DMS153 (cell line): Measurements from ENCODE around the gene SUV39H2.
"Not testable (repeated sequence)": the region's sequence is repeated elsewhere in the genome, so short reads cannot be mapped to it uniquely, and the experiment has no call there.

Experiments
- DNase-seq: peaks from one replicate; lab custom pipeline; 2025; lab: John Stamatoyannopoulos, UW

The SUV39H2 gene

GRCh38 chr10:14875941-14876340, 2.7 kb upstream of the SUV39H2 start:
- DNase-seq = no peak

- DNase-seq = no peak
Measured at GRCh38 chr10:14876764-14877163, 1.9 kb upstream of the SUV39H2 start.

DNA sequence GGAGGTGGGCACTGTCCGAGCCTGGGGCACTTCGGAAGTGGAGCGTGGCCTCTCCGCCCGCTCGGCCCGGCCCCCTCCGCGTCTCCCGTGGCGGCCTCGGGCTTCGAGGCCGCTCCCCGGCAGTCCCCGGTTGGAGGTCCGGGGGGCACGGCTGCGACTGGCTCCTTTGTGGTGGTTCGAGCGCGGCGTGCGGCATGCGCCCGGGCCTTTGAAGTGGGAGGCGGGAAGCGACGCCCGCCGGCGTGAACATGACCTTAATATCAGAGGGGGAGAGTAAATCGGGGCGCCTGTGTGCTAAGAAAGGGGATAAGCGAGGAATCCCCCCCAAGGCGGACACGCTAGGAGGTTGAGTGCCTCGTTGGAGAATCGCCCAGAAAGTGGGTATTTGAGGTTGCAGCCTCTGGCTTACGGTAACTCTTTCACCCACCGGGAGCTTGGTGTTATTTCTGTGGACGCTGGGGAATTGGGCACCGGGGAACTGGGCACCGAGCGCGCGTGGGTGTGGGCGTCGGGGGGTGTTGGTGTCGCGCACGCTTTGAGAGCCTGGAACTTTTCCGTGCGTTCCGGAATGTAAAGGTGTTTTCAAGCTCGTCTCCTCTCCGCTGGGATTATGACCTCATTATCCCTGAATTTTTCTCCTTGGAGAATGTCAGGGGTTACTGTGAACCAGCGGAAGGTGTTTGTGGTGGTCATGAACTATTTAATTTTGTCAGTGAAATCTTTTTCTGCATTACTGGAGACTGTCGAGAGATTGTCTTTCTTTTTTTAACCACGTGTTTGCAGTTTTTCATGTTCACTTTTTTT, 660 bp downstream of the SUV39H2 start:
- DNase-seq = no peak

GRCh38 chr10:14879928-14880193, 1.2 kb downstream of the SUV39H2 start:
- DNase-seq = no peak

GRCh38 chr10:14880229-14880628, 1.6 kb downstream of the SUV39H2 start:
- DNase-seq = no peak

GRCh38 chr10:14884082-14884481, 5.4 kb downstream of the SUV39H2 start:
- no peak for DNase-seq

- DNase-seq = no peak
Measured at GRCh38 chr10:14889318-14889717, 10.7 kb downstream of the SUV39H2 start.

DNA sequence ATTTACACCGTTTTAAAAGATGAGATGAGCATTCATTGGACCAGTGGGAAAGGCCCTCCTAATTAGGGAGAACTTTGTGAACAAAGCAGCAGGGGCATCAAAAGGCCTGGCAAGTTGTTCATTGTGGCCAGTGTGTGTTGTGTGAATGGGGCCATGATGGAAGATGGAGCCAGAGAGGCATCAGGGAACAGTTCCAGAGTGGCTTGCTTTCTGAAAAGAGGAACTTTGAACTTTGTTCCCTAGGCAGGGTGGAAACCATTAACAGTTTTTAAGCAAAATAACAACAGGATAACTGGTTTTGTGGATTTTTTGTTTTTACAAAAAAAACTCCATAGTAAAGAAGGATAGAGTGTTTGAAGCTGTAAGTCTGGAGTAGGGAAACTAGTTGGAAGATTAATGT, 12.5 kb downstream of the SUV39H2 start:
- DNase-seq = no peak

DNA sequence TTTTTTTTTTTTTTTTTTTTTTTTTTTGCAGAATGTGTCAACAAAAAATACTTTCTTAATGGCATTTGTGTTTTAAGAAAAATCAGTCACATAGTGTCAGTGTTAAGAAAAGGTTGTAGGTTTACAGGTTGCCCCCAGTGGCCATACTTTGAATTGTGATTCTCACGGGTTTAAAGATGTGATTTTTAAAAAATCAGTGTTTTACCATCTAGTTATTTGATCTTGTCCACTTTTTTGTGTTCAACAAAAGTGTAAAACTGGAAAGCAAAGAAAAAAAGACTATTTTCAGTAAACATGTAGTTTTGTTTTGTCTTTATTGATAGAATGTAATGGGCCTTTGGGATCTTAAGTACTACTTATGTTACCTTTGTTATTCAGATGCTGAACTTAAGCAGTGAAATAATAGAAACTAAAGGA, 25.7 kb downstream of the SUV39H2 start:
- DNase-seq = no peak

DNA sequence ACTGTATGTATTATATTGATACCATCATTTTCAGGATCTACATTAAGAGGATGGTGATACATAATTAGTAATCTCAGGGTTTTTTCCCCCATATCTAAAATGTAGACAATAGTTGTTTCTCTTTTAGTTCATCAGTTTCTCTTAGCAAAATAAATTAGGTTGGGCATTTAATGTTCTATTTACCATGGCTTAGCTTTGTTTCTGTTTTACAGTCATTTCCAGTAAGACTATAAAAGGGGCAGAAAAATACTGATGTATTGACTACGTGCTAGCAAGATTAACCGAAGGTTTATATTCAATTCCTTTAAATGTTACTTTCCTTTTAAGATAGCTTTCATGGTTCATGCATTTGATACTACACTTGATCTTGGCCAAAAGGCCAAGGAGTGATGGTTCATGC, 26.2 kb downstream of the SUV39H2 start:
- DNase-seq = no peak

GRCh38 chr10:14905890-14906289, 27.2 kb downstream of the SUV39H2 start:
- DNase-seq = no peak

- no peak for DNase-seq
Measured at GRCh38 chr10:14906765-14907164, 28.1 kb downstream of the SUV39H2 start.

DNA sequence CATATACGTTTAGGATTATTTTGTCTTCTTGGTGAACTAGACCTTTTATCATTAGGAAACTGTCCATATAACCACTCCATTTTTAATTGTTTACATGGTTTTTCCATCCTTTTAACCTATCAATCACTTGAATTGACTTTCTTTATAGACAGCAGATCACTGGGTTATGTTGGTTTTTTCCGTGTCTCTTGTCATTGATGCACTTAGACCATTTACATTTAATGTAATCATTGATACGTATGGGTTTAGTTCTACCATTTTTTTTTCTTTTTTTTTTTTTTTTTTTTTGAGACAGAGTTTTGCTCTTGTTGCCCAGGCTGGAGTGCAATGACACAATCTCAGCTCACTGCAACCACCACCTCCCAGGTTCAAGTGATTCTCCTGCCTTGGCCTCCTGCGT, 28.9 kb downstream of the SUV39H2 start:
- DNase-seq = not testable (repeated sequence)

DNA sequence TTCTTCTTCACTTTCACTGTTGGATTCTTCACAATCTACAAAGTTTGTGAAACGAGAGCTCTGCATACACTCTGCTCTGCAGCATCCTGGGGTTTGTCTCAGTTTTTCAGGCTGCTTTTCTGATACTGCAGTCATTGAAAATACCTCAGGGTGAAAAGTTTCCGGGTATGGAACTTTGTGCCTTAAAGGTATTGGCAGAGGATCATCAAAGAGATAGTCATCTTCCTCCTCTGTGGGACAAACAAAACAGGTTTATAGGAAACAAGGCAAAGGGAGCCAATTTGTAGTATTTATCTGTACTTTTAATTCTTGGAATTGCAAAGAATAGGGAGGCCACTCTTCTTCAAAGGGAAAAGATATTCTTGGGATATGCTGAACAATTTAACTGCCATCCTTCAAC, 30.4 kb downstream of the SUV39H2 start:
- no peak for DNase-seq

GRCh38 chr10:14910953-14911352, 32.3 kb downstream of the SUV39H2 start:
- DNase-seq = no peak

GRCh38 chr10:14911801-14912200, 33.1 kb downstream of the SUV39H2 start:
- no peak for DNase-seq

GRCh38 chr10:14916600-14916999, 37.9 kb downstream of the SUV39H2 start:
- DNase-seq = no peak

- DNase-seq = no peak
Measured at GRCh38 chr10:14917827-14918226, 39.2 kb downstream of the SUV39H2 start.

GRCh38 chr10:14918964-14919363, 40.3 kb downstream of the SUV39H2 start:
- DNase-seq = no peak

DNA sequence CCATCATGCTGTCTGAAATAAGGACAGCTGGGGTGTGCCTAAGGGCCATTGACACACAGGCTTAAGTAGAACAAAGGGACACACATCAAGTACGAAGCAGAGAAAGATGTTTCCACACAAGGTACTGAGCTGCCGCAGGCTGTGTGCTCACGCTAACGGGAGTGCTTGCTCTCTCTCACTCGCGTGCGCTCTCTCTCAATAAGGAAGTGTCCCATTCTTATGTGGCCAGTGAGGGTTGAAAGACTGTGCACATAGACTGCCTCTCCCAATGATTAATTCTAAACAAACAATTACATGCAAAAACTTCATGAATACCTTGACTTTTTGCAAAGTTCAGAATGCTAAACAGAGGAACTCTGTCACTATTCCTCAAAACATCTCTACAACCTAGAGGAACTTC, 45.3 kb downstream of the SUV39H2 start:
- DNase-seq = no peak

DNA sequence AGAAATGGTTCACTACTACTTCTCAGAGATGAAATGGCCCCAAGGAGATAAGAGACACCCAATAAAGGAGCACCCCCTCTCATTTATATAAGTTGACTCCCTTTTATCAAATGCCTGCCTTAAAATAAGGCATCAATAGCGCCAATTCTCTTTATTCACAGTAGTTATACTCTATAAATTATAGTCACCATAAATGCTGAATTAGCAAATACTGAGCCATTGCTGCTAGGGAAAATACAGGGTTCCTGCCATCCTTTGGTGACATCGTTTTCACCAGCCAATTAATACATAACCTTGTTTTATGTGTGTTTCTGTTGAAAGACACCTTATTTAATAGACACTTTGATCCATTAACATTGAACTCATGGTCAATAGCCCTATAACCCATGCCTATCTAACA, 46.6 kb downstream of the SUV39H2 start:
- DNase-seq = no peak

- DNase-seq = no peak
Measured at GRCh38 chr10:14926061-14926470, 47.4 kb downstream of the SUV39H2 start.

- DNase-seq = no peak
Measured at GRCh38 chr10:14926722-14927416, 48.2 kb downstream of the SUV39H2 start.

DNA sequence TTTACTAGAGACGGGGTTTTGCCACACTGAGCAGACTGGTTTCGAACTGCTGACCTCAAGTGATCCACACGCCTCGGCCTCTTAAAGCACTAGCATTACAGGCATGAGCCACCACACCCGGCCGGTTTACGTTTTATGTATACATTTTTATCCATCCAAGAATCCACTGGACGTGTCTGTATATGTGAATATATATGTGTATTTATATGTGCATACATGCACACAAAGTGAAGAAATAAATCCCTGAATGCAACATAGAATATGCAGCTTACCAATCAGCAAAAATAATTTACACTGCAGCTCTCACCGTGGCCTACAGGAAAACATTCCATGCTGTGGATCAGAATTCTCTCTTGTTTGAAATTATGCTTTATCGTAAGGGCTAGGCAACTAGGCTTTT, 51.9 kb downstream of the SUV39H2 start:
- DNase-seq = no peak
